GM06990 (cell line): ENCODE measurements around the gene TERB1.
A peak's percentile ranks its signal among the peaks of the same experiment; 100 is the strongest.

ENCODE experiments used
- DNase-seq: peaks from one replicate; pipeline ENCODE4 v3.0.0-alpha.2; 2011; ENCODE audit not compliant: insufficient read length; ENCODE audit errors: extremely low read depth
- H3K27me3 ChIP-seq: replicated peaks from 2 replicates; pipeline ENCODE4 v1.6.0; 2011; ENCODE audit warnings: low read length; ENCODE audit not compliant: control insufficient read depth, insufficient read depth
- H3K36me3 ChIP-seq: 2 replicates; pipeline ENCODE4 v1.5.1; 2011; ENCODE audit warnings: low read length; ENCODE audit not compliant: control insufficient read depth, insufficient read depth
- H3K4me3 ChIP-seq: replicated peaks from 2 replicates; pipeline ENCODE4 v1.5.1; 2011; ENCODE audit warnings: low read depth, mild to moderate bottlenecking, control low read depth, low read length
- CTCF ChIP-seq: IDR thresholded peaks from 2 replicates; pipeline ENCODE4 v1.5.1; 2011; ENCODE audit warnings: low read length, control low read depth, mild to moderate bottlenecking, inconsistent platforms; ENCODE audit not compliant: insufficient read depth, poor library complexity, severe bottlenecking

TERB1 gene

DNA sequence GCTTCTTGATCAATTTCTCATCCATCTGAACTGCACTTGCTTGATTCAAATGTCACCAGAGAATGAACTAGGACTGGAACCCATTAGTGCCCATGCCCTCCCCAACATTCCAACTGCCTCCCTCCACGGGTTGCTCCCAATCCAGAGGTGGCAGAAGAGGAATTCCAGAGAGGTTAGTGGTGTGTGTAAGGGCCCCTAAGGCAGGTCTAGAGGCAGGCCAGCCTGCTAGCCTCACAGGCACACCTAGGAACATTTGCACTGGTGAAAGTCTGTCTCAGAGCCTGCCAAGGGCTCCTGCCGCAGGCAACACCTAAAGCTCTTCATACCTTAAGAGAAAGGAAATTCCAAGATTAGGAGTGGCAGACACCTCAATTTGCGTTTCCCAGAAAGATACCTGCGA is 83.6 kb downstream of the TERB1 start:
- no peak for TF ChIP-seq CTCF

DNA sequence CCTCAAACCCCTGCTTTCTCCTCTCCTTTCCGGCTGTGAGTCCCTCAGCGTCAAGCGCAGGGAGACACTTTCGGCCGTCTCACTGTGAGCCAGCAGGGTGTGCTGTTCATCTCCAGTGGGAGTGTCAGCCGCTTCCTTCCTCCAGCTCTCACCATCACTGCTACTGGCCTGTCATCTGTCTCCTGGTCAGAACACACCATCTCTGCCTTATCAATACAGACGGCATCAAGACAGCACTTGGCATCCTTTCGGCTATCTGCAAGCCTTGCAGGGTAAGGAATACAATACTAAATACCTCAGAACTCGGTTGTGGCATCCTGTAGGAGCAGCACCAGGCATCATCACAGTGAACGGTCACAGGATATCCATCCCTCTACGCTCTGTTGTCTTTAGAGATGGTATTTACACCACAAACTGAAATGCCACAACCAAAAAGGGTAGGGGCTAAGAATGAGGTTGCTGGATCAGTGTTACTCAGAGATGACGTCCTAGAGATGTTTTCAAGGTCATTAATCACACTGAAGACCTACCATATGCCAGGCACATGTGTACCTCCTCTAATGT is 84.2 kb downstream of the TERB1 start:
- Histone ChIP-seq H3K36me3 (peaks cover 1% of the 10 kb centered on the region; the same call in 1 of the 2 replicates), H3K27me3 (no peaks in the 10 kb centered on the region), H3K4me3 (no peak overlapping the region)
- DNase-seq, result no peak
- TF ChIP-seq CTCF, result peak; percentile 51

More for the DNA sequence above, 83.6 kb downstream of the TERB1 start:
- Histone ChIP-seq H3K4me3 (no peak overlapping the region), H3K27me3 (no peaks in the 10 kb centered on the region), H3K36me3 (peaks cover 1% of the 10 kb centered on the region)
- DNase-seq, result no peak

DNA sequence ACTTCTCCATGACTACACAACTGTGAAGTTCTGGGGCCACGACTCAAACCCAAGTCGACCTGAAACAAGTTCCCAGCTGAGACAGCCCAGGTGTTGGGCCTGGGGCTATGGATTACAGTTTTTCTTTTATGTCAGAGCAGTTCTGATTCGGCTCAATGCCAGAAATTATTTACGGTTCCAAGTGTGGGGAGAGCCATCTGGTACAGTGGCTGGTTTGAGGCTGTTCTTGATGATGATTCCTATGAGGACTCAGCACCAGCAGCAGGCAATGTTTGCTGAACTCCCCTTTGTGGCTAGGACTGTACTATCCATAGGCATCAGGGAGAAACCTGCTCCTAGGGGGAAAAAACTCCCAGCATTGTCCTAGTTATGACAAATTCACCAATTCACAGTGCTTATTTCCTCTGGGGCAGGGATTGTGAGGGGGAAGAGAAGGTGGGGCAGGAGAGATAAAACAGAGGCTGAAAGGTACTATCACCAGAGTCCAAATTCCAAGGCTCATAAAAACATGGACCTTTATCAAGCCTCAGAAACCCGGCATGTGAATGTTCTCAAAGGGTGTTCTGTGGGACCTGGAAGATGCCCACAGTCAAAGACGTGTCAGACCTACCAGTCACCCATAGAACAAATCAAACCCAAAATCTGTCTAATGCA is 86.6 kb downstream of the TERB1 start:
- TF ChIP-seq CTCF, result no peak
- H3K27me3 ChIP-seq, result no peaks in the 10 kb centered on the region
- no peak for DNase-seq
- peaks cover 1% of the 10 kb centered on the region; the same call in 1 of the 2 replicates for H3K36me3 ChIP-seq
- no peak overlapping the region for H3K4me3 ChIP-seq

- Histone ChIP-seq H3K4me3 (no peak overlapping the region), H3K27me3 (no peaks in the 10 kb centered on the region), H3K36me3 (peaks cover 1% of the 10 kb centered on the region; the same call in 1 of the 2 replicates)
- TF ChIP-seq CTCF, result no peak
- DNase-seq, result no peak
These were observed 87.3 kb downstream of the TERB1 start for GRCh38 chr16:66714062-66714461.

DNA sequence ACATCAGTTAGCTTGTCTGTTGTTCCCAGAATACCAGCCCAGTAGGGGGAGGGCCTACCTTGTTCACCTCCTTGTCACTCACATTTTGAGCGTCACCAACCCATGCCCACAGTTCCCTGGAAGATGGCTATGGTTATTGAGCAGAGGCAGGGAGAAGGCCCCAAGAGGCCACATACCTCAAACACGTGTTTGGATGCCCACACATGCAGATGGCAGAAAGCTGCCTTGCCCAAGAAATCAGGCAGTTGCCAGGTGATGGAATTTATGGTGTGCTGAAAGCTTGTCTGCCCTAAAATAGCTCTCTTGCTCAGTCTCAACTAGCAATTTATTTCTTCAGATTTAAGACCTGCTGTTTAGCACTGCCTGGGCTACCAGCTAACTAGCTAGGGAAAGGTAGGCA is 88.3 kb downstream of the TERB1 start:
- no peak for TF ChIP-seq CTCF
- DNase-seq, result no peak
- Histone ChIP-seq H3K4me3 (no peak overlapping the region), H3K36me3 (peaks cover 1% of the 10 kb centered on the region; the same call in 1 of the 2 replicates), H3K27me3 (no peaks in the 10 kb centered on the region)
